KOPT-K1 (cell line): ENCODE results near the gene HOMER1.
"Not testable (repeated sequence)": the region's sequence is repeated elsewhere in the genome, so short reads cannot be mapped to it uniquely, and the experiment has no call there.

Source experiments
- H3K27ac ChIP-seq: fragments of 200-600 bp; sonication (generic); 2 replicates; pipeline ENCODE4 v1.5.1; 2016; ENCODE audit warnings: antibody characterized with exemption, mild to moderate bottlenecking, low read depth, low read length; ENCODE audit not compliant: poor library complexity, severe bottlenecking
- H3K36me3 ChIP-seq: fragments of 200-600 bp; sonication (generic); 2 replicates; pipeline ENCODE4 v1.5.1; 2017; ENCODE audit warnings: antibody characterized with exemption, mild to moderate bottlenecking, low read length, moderate library complexity; ENCODE audit not compliant: insufficient read depth
- H3K9me3 ChIP-seq: fragments of 200-600 bp; sonication (generic); 2 replicates; pipeline ENCODE4 v1.5.1; 2017; ENCODE audit warnings: antibody characterized with exemption, low read length, mild to moderate bottlenecking; ENCODE audit not compliant: insufficient read depth, poor library complexity, severe bottlenecking

Gene HOMER1

DNA sequence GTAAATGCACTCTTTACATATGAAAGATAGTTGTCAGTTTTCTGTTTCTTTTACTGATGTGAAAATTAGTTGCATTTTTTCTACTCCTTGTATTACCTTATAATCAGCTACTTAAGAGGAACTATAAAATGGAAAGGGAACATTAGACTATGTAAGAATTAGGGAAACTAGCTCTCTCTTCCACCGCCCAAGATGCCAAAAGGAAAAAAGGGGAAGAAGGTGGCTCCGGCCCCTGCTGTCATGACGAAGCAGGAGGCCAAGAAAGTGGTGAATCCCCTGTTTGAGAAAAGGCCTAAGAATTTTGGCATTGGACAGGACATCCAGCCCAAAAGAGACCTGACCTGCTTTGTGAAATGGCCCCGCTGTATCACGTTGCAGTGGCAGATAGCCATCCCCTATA, 15.2 kb upstream of the HOMER1 start:
- no peaks in the 10 kb centered on the region for H3K36me3 ChIP-seq
- peaks cover 15% of the 10 kb centered on the region for H3K9me3 ChIP-seq
- H3K27ac ChIP-seq, result no peak overlapping the region

- no peak overlapping the region for H3K27ac ChIP-seq
- peaks cover 15% of the 10 kb centered on the region for H3K9me3 ChIP-seq
- no peaks in the 10 kb centered on the region for H3K36me3 ChIP-seq
These were observed 13.5 kb upstream of the HOMER1 start for GRCh38 chr5:79527431-79527830.

GRCh38 chr5:79526928-79527327, 13.0 kb upstream of the HOMER1 start:
- peaks cover 15% of the 10 kb centered on the region for H3K9me3 ChIP-seq
- no peak overlapping the region for H3K27ac ChIP-seq
- no peaks in the 10 kb centered on the region for H3K36me3 ChIP-seq

DNA sequence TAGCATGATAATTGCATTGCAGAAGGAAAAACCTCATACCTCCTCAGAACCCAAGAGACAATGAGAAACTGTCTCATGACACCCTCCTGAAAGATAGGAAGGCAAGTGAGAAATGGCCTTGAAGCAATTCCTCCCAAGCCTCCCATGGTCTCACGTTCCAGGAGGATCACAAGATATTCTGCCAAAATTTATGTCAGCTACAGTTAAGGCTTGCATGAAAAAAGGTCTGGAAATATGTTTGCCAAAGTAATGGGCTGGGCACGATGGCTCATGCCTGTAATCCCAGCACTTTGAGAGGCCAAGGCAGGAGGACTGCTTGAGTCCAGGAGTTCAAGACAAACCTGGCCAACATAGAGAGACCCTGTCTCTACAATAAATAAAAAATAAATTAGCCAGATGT, 12.6 kb upstream of the HOMER1 start:
- H3K9me3 ChIP-seq, result peaks cover 15% of the 10 kb centered on the region
- H3K27ac ChIP-seq, result no peak overlapping the region
- H3K36me3 ChIP-seq, result no peaks in the 10 kb centered on the region

DNA sequence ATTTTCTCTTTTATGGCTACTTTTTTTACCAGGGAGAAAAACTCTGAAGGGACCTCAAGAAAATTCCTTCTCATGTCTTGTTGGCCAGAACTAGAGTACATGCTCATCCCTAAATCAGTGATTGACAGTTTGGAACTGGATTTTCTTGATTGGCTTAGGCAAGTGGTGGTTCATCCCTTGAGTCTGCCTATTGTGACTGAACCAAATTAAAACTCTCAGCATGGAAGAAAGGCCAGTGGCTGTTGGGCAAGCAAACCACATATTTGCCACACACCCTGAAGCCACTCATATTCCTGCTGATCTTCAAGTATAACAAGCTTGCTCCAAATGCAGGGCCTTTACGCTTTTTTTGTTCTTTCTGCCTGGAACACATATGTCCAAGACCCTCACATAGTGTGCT, 7.2 kb upstream of the HOMER1 start:
- Histone ChIP-seq H3K9me3 (peaks cover 10% of the 10 kb centered on the region), H3K27ac (no peak overlapping the region), H3K36me3 (no peaks in the 10 kb centered on the region)

GRCh38 chr5:79518718-79519117, 4.8 kb upstream of the HOMER1 start:
- Histone ChIP-seq H3K36me3 (no peaks in the 10 kb centered on the region), H3K9me3 (no peaks in the 10 kb centered on the region), H3K27ac (peak overlapping the region; percentile 15)

GRCh38 chr5:79517601-79518000, 3.7 kb upstream of the HOMER1 start:
- H3K36me3 ChIP-seq, result no peaks in the 10 kb centered on the region
- H3K9me3 ChIP-seq, result no peaks in the 10 kb centered on the region
- peak overlapping the region; percentile 63 for H3K27ac ChIP-seq

DNA sequence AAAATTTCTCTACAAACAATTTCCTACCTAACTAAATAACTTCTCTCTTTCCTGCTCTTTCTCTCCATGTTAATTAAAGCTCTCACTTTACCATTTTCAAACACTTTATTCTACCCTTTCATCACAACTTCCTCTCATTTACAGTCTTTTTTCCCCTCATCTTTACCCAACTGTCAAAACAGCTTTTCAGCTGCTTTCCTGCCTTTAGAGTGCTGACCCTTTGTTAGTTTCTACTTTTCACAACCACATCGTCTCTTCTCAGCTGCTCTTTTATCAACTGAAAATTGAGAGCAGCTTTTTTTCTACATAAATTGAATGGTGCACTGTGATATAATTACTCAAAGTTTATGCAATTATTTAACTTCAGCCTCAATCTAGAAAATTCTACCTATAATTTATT, 3.1 kb upstream of the HOMER1 start:
- Histone ChIP-seq H3K36me3 (no peaks in the 10 kb centered on the region), H3K9me3 (no peaks in the 10 kb centered on the region), H3K27ac (peak overlapping the region; percentile 63)

GRCh38 chr5:79516331-79516730, 2.4 kb upstream of the HOMER1 start:
- H3K36me3 ChIP-seq, H3K9me3 ChIP-seq: not testable (repeated sequence)
- peak overlapping the region; percentile 63 for H3K27ac ChIP-seq

GRCh38 chr5:79514391-79515105, 614 bp upstream of the HOMER1 start:
- Histone ChIP-seq H3K27ac (peak overlapping the region; percentile 71), H3K36me3 (no peaks in the 10 kb centered on the region), H3K9me3 (no peaks in the 10 kb centered on the region)

DNA sequence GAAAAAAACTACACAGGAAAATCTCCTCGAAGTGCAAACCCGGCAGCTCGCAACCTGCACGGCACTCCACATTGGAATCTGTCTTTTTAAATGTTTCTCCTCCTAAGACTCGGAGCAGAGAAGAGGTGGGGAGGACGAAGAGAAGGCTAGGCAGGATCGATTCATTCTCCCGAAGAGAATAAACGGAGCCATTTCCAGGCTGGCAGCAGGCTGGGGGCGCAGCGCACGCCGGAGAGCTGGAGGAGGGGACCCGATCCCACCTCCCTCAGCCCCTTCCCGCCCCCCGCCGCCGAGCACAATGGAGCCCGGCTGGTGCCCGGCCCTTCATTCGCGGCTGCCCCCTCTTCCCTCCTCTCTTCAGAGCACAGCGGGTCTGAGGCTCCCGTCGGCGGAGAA, 628 bp downstream of the HOMER1 start:
- Histone ChIP-seq H3K36me3 (no peaks in the 10 kb centered on the region), H3K9me3 (no peaks in the 10 kb centered on the region), H3K27ac (peak overlapping the region; percentile 71)

- H3K36me3 ChIP-seq, result no peaks in the 10 kb centered on the region
- H3K27ac ChIP-seq, result peak overlapping the region; percentile 71
These were observed 1.2 kb downstream of the HOMER1 start for GRCh38 chr5:79512471-79513307.

DNA sequence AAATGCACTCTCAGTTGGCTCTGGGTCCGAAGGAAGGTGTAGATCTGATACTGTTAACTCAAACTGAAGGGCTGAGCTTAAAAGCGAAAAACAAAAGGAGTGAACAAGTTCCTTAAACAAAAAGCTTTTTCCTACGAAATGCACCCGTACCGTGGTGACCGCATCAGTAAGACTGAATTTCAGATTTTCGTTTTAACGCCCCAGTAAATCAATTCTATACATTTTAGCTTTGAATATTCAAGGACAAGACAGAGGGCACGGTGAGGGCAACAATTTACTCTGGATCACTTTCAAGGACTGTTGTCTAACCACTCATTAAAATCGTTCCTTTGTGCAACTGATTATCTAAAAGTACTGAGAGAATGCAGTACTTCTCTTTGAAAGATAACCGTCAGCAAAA, 1.9 kb downstream of the HOMER1 start:
- Histone ChIP-seq H3K36me3 (no peaks in the 10 kb centered on the region), H3K9me3 (no peaks in the 10 kb centered on the region), H3K27ac (peak overlapping the region; percentile 6)

More at GRCh38 chr5:79512471-79513307, 1.2 kb downstream of the HOMER1 start:
- H3K9me3 ChIP-seq, result no peaks in the 10 kb centered on the region

DNA sequence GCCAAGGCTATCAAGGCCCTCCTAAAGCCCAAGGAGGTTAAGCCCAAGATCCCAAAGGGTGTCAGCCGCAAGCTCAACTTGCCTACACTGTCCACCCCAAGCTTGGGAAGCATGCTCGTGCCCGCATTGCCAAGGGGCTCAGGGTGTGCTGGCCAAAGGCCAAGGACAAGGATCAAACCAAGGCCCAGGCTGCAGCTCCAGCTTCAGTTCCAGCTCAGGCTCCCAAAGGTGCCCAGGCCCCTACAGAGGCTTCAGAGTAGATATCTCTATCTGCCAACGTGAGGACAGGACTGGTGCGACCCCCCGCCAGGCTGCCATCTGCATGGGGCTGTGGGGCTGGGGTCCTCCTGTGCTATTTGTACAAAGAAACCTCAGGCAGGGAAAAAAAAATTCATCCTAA, 3.3 kb downstream of the HOMER1 start:
- Histone ChIP-seq H3K36me3 (no peaks in the 10 kb centered on the region), H3K27ac (no peak overlapping the region), H3K9me3 (no peaks in the 10 kb centered on the region)

- Histone ChIP-seq H3K36me3 (no peaks in the 10 kb centered on the region), H3K9me3 (no peaks in the 10 kb centered on the region), H3K27ac (no peak overlapping the region)
These were observed 4.6 kb downstream of the HOMER1 start for GRCh38 chr5:79509244-79509885.
